C4-2B (cell line): ENCODE measurements around the gene SERINC5.
A peak's percentile ranks its signal among the peaks of the same experiment; 100 is the strongest.

Experiments
- H3K27ac ChIP-seq: fragments of 450-650 bp; 2 replicates; pipeline ENCODE4 v1.5.1; 2017
- CTCF ChIP-seq: fragments of 450-650 bp; conservative IDR thresholded peaks from 2 replicates; pipeline ENCODE4 v1.5.1; 2017; ENCODE audit warnings: mild to moderate bottlenecking
- ZFX ChIP-seq: fragments of 450-650 bp; IDR thresholded peaks from 2 replicates; pipeline ENCODE4 v1.6.1; 2017

The SERINC5 gene

GRCh38 chr5:80187421-80188090 is 68.3 kb downstream of the SERINC5 start:
- peak overlapping the region; percentile 99 for H3K27ac ChIP-seq
- TF ChIP-seq CTCF (no peak), ZFX (no peak)

- H3K27ac ChIP-seq: peak overlapping the region; percentile 99
Observed at GRCh38 chr5:80185535-80185934, 70.3 kb downstream of the SERINC5 start.

DNA sequence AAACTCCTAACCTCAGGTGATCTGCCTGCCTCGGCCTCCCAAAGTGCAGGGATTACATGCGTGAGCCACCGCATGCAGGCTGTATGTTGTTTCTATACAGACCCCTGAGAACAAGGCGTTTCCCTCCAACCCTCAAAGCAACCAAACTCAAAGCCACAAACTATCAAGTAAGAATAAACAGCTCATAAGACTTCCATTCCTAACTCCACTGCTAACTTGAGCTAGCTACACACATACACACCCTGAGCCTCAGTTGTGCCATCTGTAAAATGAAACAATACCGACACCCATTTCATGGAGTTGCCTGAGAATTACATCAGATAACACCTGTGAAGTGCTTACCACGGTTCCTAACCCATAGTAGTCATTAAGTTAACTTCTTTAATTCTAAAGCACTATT is 70.8 kb downstream of the SERINC5 start:
- peak overlapping the region; percentile 99 for H3K27ac ChIP-seq
- TF ChIP-seq CTCF: no peak

DNA sequence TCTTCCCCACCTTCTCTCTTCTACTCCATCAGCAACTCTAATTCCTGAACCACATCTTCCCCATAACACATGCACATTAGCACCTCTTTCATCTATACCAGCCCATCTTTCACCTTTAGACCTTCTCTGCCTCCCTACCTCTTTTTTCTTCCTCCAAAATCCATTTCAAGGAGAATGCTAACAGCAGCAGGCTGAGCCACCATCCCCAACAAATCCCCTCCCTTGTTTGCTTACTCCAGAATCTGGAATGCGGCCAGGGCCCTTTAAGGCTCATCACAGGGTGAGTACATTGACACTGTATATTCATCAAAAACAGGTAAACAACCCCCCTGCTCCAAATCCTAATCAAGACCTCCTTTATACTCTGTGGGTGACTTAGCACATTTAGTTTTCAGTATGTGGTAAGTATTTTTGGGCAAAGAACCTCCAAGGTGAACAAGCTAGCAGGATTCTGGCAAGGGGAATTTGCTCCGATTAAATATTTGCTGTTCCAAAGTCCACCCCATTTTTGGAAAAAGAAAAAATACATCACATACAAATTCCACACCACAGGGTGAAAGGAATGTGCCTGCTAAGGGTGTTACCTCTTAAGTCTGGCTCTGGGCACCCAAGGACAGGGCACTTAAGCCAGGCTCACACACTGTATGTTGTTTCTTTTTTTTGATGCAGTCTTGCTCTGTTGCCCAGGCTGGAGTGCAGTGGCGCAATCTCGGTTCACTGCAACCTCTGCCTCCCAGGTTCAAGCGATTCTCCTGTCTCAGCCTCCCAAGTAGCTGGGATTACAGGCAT is 71.4 kb downstream of the SERINC5 start:
- TF ChIP-seq CTCF: no peak
- peak overlapping the region; percentile 99 for H3K27ac ChIP-seq

GRCh38 chr5:80183728-80184234 is 72.1 kb downstream of the SERINC5 start:
- peak overlapping the region; percentile 99 for H3K27ac ChIP-seq

- H3K27ac ChIP-seq: peak overlapping the region; percentile 99
Observed at GRCh38 chr5:80182809-80183580, 72.9 kb downstream of the SERINC5 start.

GRCh38 chr5:80181618-80182211 is 74.1 kb downstream of the SERINC5 start:
- no peak for TF ChIP-seq CTCF
- no peak for TF ChIP-seq ZFX
- peak overlapping the region; percentile 99 for H3K27ac ChIP-seq

More at GRCh38 chr5:80182809-80183580, 72.9 kb downstream of the SERINC5 start:
- TF ChIP-seq CTCF: no peak
- no peak for TF ChIP-seq ZFX

DNA sequence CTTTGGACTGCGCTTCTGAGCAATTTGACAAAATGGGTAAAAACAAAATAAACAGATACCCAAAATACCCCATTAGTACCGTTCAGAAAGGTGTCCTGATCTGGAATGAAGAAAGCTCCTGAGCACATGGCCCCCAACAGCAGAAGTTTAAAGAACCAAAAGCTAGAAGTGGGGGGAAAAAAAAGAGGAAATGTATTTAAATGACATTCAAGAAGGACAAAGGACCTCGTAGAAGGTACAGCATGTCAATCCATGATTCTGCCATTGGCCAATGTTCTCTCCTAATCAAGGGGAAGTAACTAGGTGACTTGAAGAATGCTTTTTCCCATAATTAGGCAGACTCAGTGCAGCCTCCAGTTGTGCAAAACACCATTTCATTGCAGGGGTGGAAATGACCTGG is 78.6 kb downstream of the SERINC5 start:
- peak overlapping the region; percentile 66; the same call in 1 of the 2 replicates for H3K27ac ChIP-seq
- TF ChIP-seq ZFX (no peak), CTCF (no peak)
